Ascending aorta (tissue), 2 donors: Measurements from ENCODE around the gene TBCA. TPM values are rescaled to one million over a fixed set of nuclear protein-coding genes. Genes with fewer than 3 reads are reported as not detected.
"Not testable (repeated sequence)": the region's sequence is repeated elsewhere in the genome, so short reads cannot be mapped to it uniquely, and the experiment has no call there.

Experiments used
- DNase-seq, 2 donors: peaks; one replicate each; pipeline ENCODE4 v3.0.0-alpha.2; 2019; ENCODE audit warnings: low spot score in 2 of 2
- H3K27ac ChIP-seq, 2 donors: fragments of 200-600 bp; sonication (generic); one replicate each; pipeline ENCODE4 v1.5.1; 2016 to 2017; ENCODE audit warnings: mild to moderate bottlenecking in 1 of 2
- H3K27me3 ChIP-seq: fragments of 200-600 bp; sonication (generic); one replicate; pipeline ENCODE4 v1.5.1; 2017
- H3K36me3 ChIP-seq, 2 donors: fragments of 200-600 bp; sonication (generic); one replicate each; pipeline ENCODE4 v1.5.1; 2016
- H3K4me1 ChIP-seq, 2 donors: fragments of 200-600 bp; sonication (generic); one replicate each; pipeline ENCODE4 v1.5.1; 2016 to 2017; ENCODE audit warnings: mild to moderate bottlenecking in 1 of 2
- H3K4me3 ChIP-seq, 2 donors: fragments of 200-600 bp; sonication (generic); one replicate each; pipeline ENCODE4 v1.5.1; 2016 to 2017; ENCODE audit warnings: mild to moderate bottlenecking in 1 of 2
- H3K9me3 ChIP-seq, 2 donors: fragments of 200-600 bp; sonication (generic); one replicate each; pipeline ENCODE4 v1.5.1; 2016
- intact Hi-C: fragments of 100-400 bp; cut with DNase I; formaldehyde crosslinking; loops from one replicate; pipeline ENCODE4 v1.15.1; 2023
- total RNA-seq: library from RNA; depleted of rRNA; stranded (reverse); fragments of >200 nt; gene quantifications from one replicate; pipeline ENCODE4 v1.1.0, GENCODE V29; 2016
- TF ChIP-seq, protein P1 (sequence below), 3 experiments: fragments of 200-600 bp in 2 of 3; fragments of 450-650 bp in 1 of 3; sonication (generic) in 2 of 3; IDR thresholded peaks; one replicate each; pipeline ENCODE4 v1.5.1; 2016 to 2019; ENCODE audit warnings: antibody characterized with exemption in 3 of 3, mild to moderate bottlenecking in 1 of 3, moderate library complexity in 1 of 3

TBCA gene
- total RNA-seq, 1 donor from 2014 or later = 27.4 TPM

DNA sequence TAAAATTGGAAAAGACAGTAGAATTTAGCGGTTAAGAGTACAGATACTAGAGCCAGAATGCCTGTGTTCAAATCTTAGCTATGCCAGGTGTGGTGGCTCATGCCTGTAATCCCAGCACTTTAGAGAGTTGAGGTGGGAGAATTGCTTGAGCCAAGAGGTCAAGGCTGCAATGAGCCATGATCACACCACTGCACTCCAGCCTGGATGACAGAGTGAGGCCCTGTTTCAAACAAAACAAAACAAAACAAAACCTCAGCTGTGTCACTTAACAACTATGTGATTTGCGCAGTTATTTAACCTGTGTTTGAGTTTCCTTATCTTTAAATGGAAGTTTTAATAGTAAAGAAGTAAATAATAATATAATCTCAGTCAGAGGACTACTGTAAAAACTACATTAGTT, 68.3 kb downstream of the TBCA start:
- peaks cover 38 to 41% of the 10 kb centered on the region in 2 donors for H3K36me3 ChIP-seq
- intact Hi-C loops = no loop called here
- H3K4me1 ChIP-seq = peaks cover 0 to 2% of the 10 kb centered on the region in 2 donors
- no peak overlapping the region for H3K27ac ChIP-seq
- H3K27me3 ChIP-seq = no peaks in the 10 kb centered on the region
- no peaks in the 10 kb centered on the region for H3K9me3 ChIP-seq
- no peak for DNase-seq
- TF ChIP-seq, protein P1, sequence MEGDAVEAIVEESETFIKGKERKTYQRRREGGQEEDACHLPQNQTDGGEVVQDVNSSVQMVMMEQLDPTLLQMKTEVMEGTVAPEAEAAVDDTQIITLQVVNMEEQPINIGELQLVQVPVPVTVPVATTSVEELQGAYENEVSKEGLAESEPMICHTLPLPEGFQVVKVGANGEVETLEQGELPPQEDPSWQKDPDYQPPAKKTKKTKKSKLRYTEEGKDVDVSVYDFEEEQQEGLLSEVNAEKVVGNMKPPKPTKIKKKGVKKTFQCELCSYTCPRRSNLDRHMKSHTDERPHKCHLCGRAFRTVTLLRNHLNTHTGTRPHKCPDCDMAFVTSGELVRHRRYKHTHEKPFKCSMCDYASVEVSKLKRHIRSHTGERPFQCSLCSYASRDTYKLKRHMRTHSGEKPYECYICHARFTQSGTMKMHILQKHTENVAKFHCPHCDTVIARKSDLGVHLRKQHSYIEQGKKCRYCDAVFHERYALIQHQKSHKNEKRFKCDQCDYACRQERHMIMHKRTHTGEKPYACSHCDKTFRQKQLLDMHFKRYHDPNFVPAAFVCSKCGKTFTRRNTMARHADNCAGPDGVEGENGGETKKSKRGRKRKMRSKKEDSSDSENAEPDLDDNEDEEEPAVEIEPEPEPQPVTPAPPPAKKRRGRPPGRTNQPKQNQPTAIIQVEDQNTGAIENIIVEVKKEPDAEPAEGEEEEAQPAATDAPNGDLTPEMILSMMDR (IDR thresholded peaks at IDR 0.05) = no peak
- no peak overlapping the region for H3K4me3 ChIP-seq

DNA sequence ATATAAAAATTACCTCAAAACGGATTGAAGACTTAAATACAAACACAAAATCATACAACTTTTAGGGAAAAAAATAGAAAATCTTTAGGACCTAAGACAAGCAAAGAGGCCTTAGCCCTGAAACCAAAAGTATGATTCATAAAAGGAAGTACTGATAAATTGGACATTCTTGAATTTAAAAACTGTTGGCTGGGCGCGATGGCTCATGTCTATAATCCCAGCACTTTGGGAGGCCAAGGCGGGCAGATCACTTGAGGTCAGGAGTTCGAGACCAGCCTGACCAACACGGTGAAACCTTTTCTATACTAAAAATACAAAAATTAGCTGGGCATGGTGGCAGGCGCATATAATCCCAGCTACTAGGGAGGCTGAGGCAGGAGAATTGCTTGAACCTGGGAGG, 76.6 kb downstream of the TBCA start:
- H3K27ac ChIP-seq, H3K9me3 ChIP-seq, H3K4me1 ChIP-seq, H3K4me3 ChIP-seq, H3K27me3 ChIP-seq, intact Hi-C loops, DNase-seq: not testable (repeated sequence)
- H3K36me3 ChIP-seq = peaks cover 15 to 24% of the 10 kb centered on the region in 2 donors

DNA sequence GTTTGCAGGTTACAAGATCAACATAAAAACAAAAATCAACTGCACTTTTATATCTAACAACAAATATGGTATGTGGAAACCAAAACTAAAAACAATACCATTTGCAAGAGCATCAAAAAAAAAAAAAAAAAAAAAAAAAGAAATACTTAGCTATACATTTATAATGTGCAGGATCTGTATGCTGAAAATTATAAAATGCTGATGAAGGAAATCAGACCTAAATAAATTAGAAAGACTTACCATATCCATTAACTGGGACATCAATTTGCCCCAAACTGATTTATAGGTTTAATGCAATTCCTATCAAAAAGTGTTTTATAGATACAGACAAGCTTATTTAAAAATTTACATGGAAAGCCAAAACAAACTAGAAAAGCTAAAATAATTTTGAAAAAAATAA, 77.2 kb downstream of the TBCA start:
- peaks cover 0 to 7% of the 10 kb centered on the region in 2 donors for H3K9me3 ChIP-seq
- H3K27me3 ChIP-seq = no peaks in the 10 kb centered on the region
- TF ChIP-seq, protein P1 (IDR thresholded peaks at IDR 0.05) = no peak
- H3K27ac ChIP-seq = no peak overlapping the region
- DNase-seq = no peak
- no peaks in the 10 kb centered on the region for H3K4me1 ChIP-seq
- peaks cover 8 to 17% of the 10 kb centered on the region in 2 donors for H3K36me3 ChIP-seq
- no peak overlapping the region for H3K4me3 ChIP-seq
- intact Hi-C loops = no loop called here

DNA sequence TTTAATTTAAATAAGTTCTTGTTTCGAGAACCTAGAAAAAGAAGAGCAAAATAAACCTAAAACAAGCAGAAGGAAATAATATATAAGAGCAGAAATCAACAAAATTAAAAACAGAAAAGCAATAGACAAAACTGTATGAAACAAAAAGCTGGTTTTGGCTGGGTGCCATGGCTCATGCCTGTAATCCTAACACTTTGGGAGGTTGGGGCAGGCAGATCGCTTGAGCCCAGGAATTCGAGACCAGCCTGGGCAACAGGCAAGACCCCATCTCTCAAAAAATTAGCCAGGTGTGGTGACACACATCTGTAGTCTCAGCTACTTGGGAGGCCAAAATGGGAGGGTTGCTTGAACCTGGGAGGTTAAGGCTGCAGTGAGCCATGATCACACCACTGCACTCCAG, 78.4 kb downstream of the TBCA start:
- TF ChIP-seq, protein P1 (IDR thresholded peaks at IDR 0.05) = no peak

DNA sequence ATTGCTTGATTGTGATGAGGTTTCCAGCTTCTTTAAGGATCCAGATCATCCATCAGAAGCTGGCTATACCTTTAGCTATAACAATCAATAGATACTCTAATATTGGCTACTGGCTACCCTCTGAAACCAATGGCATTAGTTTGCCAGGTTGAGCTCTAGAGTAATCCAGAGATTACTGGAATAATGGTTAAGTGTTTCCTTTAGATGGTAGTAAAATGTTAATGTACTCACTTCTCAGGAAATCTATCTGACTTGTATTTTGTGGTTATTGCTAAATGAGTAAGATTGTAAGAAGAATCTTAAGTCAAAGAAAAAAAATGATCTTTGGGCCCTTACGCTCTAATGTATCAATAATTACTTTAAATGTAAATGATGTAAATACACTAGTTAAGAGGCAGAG, 80.0 kb downstream of the TBCA start:
- peaks cover 0 to 17% of the 10 kb centered on the region in 2 donors for H3K36me3 ChIP-seq
- no peak for DNase-seq
- intact Hi-C loops = no loop called here
- H3K4me1 ChIP-seq = no peaks in the 10 kb centered on the region
- peaks cover 0 to 7% of the 10 kb centered on the region in 2 donors for H3K9me3 ChIP-seq
- H3K27ac ChIP-seq = no peak overlapping the region
- no peaks in the 10 kb centered on the region for H3K27me3 ChIP-seq
- TF ChIP-seq, protein P1 (IDR thresholded peaks at IDR 0.05) = no peak
- no peak overlapping the region for H3K4me3 ChIP-seq

More for the DNA sequence above, 78.4 kb downstream of the TBCA start:
- H3K4me1 ChIP-seq = no peaks in the 10 kb centered on the region
- H3K4me3 ChIP-seq = no peak overlapping the region
- H3K36me3 ChIP-seq = peaks cover 4 to 16% of the 10 kb centered on the region in 2 donors
- H3K9me3 ChIP-seq = peaks cover 0 to 7% of the 10 kb centered on the region in 2 donors
- DNase-seq = no peak
- no peak overlapping the region for H3K27ac ChIP-seq
- no peaks in the 10 kb centered on the region for H3K27me3 ChIP-seq
- intact Hi-C loops = no loop called here

DNA sequence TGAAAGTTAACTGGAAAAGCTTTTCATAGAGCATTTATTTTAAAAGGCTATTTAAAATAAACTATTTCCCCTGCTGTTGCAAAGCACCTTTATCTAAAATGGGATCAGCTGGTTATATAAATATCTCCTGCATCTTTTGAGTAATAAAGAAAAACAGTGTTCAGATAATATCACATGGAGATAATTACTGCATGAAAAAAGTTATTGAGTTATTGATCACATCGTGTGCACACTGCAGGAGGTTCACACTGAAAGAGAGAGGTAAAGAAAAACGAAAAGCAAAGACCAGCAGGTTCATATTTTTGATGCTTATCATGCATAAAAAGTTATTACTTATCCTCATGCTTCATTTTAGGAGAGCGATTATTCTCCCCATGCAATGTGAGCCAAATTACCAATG, 82.2 kb downstream of the TBCA start:
- no peaks in the 10 kb centered on the region for H3K4me1 ChIP-seq
- no peak for DNase-seq
- H3K9me3 ChIP-seq = peaks cover 0 to 7% of the 10 kb centered on the region in 2 donors
- no peak overlapping the region for H3K4me3 ChIP-seq
- H3K36me3 ChIP-seq = peaks cover 0 to 30% of the 10 kb centered on the region in 2 donors
- intact Hi-C loops = no loop called here
- no peaks in the 10 kb centered on the region for H3K27me3 ChIP-seq
- TF ChIP-seq, protein P1 (IDR thresholded peaks at IDR 0.05) = no peak
- H3K27ac ChIP-seq = no peak overlapping the region
